Activated CD8-positive, alpha-beta memory T cell treated with anti-CD3 and anti-CD28 coated beads for 1 hour (primary cell): ENCODE measurements around the gene MOSPD3.

Experiments used
- DNase-seq, 2 donors: peaks; one replicate each; pipeline ENCODE4 v3.0.0-alpha.2; 2020; ENCODE audit warnings: low read depth in 1 of 2; ENCODE audit errors: extremely low read depth in 1 of 2

Gene MOSPD3

DNA sequence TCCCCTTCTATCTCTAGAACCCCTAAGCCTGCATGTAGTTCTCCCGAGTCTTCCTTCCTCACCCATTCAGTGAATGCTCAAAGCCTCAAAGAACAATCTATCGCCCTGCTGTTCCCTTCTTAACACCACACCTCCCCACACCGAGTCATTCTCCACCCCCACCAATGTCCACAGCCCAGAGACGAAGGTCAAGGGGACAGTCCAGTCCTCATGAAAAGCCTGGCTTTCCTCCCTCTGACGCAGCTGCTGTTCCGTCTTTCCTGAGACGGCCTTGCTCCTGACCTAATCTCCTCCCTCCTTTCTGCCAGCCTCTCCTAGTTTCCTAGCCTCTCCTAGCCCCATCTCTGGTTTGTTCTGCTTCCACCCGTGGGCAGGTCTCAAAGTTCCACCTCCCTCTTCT is 9.2 kb downstream of the MOSPD3 start:
- no peak for DNase-seq

DNA sequence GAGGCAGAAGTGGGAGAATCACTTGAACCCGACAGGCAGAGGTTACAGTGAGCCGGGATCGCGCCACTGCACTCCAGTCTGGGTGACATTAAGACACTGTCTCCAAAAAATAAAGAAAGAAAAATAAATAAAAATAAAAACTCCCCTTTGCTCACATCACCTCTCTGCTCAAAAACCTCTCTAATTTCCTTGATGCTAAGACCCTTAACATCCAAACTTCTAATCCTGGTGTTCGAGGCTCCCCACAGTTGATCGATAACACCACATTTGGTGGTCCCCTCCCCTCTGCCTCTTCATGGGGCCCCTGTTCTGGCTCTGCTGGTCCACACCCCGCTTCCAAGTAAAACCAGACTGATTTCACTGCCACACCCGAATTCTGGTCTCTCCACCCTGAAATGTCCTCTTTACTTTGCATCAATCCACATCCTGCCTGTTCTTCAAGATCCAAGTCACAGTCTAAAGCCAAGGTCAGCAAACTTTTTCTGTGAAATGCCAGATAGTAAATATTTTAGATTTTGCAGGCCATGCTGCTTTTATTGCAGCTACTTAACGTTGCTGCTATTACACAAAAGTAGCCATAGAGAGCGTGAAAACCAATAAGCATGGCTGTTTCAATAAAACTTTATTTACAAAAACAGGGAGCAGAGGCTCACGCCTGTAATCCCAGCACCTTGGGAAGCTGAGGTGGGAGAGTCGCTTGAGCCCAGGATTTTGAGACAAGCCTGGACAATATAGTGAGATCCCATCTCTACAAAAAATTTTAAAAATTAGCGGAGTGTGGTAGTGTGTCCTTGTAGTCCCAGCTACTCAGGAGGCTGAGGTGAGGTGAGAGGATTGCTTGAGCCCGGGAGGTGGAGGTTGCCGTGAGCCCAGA is 11.8 kb downstream of the MOSPD3 start:
- no peak for DNase-seq

DNA sequence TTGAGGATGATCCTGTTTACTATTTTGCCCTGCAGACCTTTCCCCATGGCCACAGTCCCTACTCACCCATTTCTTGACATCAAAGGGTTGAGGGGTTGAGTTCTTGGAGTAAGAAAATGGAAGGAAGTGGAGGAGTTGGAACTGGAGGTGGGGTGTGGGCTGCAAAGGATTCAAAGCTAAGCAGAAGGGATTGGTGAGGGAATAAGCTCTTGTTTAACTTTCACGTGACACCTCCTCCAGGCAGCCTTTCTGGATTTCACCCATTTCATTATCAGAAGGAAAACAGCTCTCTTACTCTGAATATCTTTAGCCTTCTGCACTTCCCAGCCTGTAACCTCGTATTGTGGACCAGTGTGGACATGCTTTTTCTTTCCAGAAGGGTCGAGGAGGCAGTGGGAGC is 13.7 kb downstream of the MOSPD3 start:
- no peak for DNase-seq

DNA sequence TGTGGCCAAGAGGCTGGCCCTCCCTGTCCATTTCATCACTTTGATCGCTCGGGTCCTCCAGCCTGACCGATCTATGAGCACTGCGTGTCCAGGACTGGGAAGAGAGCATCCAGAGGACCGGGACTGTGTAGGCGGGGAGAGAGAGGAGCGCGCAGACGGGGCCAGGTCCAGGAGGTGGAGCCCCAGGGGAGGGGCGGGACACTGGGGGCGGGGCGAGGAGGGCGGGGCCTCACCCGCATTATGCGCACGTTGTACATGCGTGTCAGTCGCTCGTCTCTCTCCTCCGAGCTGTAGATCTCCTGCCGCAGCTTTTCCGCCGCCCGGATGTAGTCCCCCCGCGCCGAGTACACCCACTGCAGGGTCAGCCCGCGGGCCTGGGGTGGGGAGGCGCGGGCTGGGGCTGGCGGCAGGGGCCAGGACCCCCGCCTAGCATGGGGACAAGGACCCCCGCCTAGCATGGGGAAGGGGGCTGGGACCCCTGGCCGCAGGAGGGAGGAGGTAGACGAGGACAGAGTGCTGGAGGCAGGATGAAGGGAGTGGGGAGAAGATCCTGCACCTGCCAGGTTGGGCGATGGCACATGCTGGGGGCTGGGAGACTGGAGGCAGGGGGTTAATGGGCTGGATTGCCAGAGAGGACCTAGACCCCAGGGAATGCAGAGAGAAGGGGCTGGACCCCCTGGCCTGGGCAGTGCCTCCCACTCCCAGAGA is 14.3 kb downstream of the MOSPD3 start:
- peak; percentile 63 to 83 for DNase-seq

DNA sequence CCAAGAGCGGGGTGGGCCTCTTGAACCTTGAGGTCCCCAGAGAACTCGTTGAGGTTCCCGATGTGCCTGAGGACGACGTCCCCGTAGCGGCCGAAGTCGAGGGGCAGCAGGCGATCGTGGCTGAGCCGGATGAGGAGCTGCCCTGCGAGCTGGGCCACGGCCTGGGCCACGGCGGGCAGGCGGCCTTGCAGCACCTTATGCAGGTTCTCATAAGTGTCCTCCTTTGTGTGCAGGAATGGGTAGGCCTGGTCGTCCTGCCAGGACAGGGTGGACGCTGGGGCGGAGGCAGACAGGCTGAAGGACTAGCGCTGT is 14.9 kb downstream of the MOSPD3 start:
- no peak for DNase-seq

DNA sequence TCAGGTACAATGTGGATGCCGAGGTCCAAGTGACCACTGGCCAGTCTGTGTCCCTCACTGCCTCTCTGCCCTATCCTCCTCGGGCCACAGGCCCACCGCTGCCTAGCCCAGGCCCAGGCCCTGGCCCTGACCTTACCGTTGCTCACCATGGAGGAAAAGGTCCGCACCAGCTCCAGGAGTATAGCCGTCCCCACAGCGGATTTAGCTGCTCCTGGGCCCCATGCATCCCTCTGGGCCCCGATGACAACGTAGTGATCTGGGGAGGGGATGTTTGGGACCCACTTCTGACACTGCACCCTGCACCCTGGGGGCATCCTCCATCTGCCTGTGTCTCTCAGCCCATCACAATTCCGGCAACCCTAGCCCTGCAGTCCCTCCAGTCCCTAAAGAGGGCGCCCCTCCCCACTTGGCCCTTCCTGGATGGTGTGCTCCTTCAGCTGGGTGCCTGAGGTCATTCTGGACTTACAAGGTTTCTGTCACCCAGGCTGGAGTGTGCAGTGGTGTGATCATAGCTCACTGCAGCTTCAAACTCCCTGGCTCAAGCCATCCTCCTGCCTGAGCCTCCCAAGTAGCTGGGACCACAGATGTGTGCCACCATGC is 16.9 kb downstream of the MOSPD3 start:
- DNase-seq = no peak

DNA sequence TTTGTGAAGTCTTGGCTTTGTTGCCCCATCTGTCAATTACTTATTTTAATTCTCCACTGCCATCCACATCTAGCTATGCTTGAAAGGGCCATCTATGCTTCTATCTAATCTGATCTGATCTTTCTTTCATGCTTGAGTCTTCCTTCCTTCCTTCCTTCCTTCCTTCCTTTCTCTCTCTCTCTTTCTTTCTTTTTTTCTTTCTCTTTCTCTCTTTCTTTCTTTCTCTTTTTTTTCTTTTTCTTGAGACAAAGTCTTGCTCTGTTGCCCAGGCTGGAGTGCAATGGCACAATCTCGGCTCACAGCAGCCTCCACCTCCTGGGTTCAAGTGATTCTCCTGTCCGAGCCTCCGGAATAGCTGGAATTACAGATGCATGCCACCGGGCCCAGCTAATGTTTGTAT is 17.7 kb downstream of the MOSPD3 start:
- no peak for DNase-seq

DNA sequence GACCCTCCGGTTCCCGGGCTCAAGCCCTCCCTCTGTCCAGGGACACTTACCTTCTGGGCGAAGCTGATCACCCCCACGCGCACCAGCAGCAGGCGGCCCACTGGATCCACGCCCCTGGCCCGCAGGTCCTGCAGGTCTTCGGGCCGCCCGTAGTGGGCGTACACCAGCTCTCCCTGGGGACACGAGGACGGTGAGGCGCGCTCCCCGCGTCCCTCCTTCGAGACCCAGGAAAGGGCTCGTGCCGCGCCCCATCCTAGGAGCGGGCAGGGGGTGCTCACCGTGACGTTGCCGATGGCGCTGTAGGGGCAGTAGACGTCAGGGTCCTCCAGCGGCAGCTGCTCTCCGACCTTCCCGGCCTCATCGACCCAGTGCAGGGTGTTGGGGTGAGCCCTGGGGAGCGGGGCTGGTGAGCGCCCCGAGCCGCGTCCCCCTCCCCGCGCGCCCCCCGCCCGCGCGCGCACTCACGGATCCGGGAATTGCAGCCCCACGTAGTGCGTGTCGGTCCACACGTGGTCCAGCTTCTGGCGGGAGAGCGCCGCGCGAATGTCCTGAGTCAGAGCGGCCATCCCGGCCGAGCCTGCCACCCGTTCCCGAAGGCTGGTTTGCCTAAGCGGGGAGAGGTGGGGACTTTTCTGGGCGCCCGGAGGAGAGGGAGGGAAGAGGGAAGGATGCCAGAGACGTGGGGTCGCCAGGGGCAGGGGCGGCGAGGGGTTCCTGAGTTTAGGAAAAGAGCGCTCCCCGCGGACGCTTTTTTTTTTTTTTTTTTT is 20.8 kb downstream of the MOSPD3 start:
- no peak for DNase-seq

DNA sequence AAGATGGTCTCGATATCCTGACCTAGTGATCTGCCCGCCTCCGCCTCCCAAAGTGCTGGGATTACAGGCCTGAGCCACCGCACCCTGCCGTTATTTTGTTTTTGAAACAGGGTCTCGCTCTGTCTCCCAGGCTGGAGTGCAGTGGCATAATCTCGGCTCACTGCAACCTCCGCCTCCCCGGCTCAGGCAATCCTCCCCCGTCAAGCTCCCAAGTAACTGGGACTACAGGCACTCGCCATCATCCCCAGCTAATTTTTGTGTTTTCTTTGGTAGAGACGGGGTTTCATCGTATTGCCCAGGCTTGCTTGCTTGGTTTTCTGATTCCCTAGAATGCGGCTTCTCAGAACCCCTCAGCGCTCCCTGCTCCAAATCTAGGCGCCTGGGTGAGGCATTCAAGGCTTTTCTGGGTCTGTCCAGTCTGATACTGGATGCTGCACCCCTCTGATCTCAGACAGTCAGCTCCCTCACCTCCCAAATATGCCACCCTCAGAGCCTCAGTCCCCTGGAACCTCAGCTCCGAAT is 27.7 kb downstream of the MOSPD3 start:
- DNase-seq = no peak

DNA sequence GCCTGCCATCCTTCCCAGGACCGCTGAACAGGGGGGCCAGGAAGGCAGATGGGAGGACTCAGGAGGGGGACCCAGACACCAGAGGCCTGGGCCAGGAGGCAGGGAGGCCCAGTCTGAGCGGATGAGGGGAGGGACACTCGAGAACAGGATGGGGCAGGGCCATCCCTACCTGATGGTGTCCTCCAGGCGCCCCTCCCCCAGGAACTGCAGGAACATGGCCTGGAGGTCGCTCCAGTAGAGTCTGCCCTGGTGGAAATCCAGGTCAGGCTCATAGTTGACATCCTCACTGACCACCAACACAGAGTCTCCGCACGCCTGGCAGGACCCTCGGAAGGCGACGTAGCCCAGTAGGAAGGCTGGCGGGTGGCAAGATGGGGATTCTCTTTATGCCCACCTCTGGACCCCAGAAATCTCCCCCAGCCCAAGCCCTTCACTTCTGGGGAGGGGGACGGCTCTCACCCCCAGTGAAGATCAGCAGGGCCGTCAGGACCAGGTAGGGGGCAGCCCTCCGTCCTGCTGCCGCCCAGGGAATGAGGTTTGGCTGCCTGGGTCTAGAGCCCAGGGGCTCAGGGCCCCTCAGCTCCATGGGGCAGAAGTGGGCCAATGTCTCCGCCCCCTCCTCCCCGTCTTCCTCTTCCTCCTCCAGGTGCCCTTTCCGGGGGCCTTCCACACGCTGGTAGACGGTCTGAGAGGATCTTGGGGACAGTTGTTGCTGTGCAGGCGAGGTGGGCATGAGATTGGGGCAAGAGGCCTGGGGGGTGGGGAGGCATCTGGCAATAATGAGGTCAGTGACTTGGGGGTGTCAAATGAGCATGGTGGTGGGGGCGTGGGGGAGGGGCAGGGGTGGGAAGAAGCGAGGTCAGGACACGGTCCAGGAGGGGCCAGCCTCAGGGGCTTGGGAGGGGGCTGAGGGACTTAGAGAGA is 28.4 kb downstream of the MOSPD3 start:
- DNase-seq = no peak

DNA sequence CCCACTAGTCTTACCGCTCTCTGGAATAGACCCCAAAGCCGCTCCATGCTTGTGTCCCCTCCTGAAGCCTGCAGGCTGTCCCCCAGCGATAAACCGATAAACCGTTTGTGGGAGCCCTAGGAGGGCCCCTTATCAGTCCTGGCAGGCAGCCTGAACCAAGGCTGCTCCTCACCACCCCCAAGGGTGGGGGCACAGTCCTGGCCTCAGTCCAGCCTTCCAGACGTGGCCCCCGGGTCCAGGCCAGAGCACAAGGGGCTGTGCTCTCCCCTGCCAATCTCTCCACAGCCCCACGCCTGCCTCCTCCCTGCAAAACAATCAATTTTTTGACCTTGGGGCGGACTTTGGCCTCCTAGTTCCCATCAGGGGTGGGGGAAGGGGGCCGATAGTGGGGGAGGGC is 29.1 kb downstream of the MOSPD3 start, which contains the start of gene TFR2:
Gene TFR2, minus strand, starts transcription at position 90 of the 397 bp plus-strand sequence. Its CDS starts 43 bp downstream, at position 47.
- DNase-seq = no peak

DNA sequence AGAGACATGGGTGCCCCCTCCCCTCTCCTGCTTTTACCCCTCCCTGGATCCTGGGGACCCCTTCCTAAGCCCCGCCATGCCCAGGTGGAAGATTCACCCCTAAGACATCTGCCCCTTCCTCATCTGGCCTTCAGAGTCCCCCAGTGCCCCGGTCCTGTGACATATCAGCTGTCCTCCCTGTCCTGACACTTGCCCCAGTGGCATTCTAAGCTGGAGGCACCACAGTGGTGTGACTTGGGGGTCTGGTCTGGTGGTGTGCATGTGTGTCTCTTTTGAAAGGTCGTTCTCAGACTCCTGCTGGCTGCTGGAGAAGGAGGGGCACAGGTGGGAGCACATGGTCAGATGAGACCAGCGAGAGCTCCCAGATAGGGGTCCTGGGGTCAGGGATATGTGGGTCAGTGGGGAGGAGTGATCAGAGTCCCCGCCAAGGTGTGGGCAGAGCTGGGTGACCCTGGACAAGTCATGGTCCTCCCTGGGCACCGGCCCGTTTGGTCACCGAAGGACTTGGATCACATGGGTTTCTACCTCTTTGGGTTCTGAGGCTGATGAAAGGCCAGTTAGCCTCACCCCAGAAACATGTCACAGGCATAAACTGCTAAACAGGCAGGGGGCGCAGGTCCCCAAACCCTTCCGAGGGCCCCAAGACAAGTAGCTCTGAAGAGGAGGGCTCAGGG is 29.7 kb downstream of the MOSPD3 start:
- DNase-seq = no peak

DNA sequence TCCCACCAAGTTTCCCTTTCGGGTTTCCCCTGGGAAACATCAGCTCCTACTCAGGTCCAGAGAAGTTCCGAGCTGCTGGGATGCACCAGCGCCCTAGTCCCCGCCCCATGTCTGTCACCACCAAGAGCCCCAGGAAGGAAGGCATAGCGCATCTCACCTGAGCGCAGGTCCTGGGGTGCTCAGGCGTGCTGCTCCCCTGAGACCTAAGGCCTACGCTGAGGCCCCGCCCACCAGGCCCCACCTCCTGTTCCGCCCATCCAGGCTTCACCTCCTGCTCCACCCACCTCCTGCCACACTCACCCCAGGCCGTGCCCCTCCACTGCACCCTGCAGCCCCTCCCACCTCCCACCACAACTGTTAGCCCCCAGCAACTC is 30.2 kb downstream of the MOSPD3 start:
- no peak for DNase-seq

DNA sequence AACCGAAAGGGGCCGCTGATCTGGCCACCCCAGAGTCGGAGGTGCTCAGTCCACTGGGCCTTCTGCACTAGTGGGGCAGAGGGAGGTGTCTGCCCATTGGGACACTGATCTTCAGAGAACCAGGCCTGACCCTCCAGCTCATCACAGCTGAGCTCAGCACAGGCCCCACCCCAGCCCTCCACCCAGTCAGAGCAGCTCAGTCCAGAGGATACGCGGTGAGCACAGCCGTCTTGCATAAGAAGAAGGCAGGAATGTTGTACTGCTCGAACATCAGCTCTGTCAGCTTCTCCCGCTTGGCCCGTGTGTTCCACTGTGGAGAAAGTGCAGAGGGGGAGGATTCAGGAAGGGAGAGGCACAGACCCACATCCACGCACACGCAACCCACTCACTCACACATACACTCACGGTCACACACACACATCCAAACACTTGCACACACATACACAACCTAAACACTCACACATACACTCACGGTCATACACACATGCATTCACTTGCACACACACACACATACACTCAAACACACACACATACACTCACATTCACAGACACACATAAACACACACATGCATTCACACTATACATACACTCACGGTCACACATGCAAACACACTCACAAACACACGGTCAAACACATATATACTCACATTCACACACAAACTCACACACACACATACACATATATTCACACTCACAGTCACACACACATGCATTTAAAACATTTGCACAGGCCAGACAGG is 37.7 kb downstream of the MOSPD3 start:
- no peak for DNase-seq

DNA sequence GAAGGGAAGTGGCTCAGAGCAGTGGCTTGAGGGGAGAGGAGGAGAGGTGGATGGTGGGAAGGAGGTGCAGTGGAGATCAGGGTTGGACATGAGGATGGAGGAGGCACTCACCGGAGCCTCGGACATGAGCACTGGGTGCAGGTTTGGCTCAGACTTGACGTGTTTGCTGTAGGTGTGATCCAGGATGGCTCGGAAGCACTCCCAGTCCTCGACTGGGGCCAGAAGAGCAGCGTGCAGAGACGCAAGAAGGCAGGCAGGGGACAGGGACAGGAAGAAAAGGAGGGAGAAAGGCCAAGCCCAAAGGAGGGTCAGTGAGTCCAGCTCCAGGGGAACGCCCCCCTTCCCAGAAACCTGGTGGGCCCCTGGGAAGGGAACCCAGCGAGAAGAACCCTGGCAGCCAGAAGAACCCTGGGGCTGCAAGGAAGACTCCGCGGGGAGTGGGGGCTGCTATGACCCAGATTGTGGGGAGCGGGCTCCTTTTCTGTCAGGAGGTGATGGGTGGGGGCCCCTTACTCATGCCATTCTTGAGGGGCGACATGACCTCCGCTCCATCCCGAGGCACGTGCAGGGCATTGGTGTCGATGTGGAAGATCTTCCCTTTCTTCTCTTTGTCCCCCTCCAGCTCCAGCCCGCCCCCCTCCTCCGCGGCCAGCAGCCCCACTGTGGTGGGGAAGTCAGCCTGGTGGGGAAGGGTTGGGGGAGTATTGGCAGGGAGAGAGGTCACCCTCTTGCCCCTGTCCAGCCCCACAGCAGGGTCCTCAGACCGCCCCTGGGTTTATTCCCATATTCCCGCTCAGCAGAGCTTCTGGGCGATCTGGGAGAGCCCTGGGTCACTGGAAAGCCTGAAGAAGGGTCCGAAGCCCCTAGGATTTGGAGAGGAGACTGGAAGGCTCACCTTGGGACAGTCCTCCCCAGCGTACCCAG is 42.8 kb downstream of the MOSPD3 start:
- no peak for DNase-seq

DNA sequence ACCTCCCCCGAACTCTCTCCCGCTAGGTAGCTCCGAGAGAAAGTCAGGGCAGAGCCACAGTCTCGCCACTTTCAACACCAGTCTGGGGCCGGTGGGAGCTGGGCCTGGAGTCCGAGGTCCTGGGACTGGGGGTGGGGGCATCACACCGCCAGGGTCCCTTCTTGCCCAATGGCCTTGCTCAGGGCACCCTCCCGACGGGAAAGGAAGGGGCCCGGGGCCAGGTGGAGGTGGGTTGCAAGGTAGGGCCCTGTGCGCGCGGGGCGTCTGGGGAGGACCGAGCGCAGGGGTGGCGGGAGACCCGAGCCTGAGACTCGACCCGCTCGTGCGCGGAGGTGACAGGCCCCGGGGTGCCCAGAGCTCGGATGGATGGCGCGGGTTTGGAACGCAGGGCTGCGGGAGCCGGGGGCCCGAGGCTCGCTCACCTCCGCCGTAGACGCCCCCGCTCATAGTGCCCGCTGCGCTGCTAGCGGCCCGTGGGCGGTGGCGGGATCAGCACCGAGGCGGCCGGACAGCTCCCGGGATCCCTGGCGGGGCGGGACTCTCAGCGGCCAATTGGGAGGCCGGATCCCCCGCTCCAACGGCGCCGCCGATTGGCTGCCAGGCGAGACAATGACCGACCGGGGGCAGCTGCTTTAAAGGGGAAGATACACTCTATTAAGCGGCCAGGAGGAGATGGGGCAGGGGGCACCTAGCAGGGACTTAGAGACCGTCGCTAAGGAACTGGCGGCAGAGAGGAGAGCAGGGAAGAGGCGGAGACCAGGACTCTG is 43.8 kb downstream of the MOSPD3 start, which contains the start of gene ACTL6B:
Gene ACTL6B, minus strand, starts transcription at position 541 of the 767 bp plus-strand sequence. Its CDS starts 94 bp downstream, at position 447.
- peak in 1 of 2 donors; percentile 34 for DNase-seq
